HG03520 (cell line): ENCODE measurements around the gene KYNU.
A peak's percentile ranks its signal among the peaks of the same experiment; 100 is the strongest.
"Not testable (repeated sequence)": the region's sequence is repeated elsewhere in the genome, so short reads cannot be mapped to it uniquely, and the experiment has no call there.

Experiments used
- ATAC-seq: cut with Tn5 transposase; IDR thresholded peaks from one replicate; pipeline ENCODE4 v1.9.1; 2021; ENCODE audit warnings: mild to moderate bottlenecking, moderate library complexity; ENCODE audit not compliant: unreplicated experiment

KYNU gene

GRCh38 chr2:142870526-142870925, 6.9 kb upstream of the KYNU start:
- no peak for ATAC-seq

GRCh38 chr2:142871396-142871795, 6.1 kb upstream of the KYNU start:
- peak; percentile 31 for ATAC-seq

DNA sequence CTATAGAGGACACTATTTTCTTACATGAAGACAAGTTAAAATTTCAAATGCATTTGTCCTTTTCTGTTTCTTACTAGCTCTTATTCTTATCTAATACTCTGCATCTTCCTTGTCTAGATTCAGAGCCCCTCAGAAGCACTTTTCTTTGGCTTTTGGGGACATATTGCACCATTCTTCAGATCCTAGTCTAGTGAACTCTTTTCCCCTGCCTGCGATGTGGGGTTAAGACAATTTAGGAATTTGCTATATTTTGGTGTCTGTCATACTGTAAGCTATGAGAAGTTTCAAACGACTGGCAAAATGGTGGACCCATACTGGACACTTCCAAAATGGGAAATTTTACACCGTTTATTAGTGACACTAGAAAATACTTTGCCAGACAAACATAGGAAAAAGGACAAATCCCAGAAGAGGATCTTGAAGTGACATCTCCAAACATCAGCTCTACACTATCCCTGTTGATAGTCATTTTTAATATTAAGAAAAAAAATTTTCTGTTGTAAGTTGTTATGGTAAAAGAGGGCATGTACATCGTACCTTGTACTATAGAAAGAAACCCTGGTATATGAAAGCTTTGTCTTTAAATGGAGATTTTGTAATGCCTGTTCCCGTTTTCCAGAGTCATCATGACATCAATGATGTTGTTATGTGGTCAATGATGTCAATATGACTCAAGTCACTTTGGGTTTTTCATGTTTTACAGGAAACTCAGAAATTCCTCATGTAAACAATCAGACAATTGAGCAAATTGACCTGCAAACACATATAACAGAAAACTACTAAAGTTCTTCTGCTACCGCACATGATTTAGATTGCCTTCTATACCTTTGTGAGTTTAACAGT, 4.4 kb upstream of the KYNU start:
- no peak for ATAC-seq

DNA sequence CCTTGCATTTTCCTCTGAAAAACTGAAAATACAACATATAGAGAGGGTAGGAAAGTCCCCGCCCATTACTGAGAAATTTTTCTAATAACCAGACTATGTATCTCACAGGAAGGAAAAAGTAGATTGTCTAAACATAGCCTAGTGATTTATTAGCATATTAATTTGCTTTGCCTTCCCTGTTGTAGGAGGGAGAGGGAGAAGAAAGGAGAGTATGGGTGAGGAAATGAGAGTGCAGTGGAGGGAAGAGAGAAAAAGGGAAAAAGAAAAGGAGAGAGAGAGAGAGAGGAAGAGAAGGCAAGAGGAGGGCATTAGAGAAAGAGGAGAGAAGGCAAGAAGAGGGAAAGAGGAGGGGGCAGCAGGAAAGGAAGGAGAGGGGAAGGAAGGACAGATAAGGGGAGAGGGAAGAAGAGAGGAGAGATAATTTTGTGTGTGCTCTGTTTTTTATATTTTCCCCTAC, 3.6 kb upstream of the KYNU start:
- no peak for ATAC-seq

- no peak for ATAC-seq
These were observed 3.1 kb upstream of the KYNU start for GRCh38 chr2:142874293-142874814.

- no peak for ATAC-seq
These were observed 2.5 kb upstream of the KYNU start for GRCh38 chr2:142875010-142875409.

- ATAC-seq = no peak
These were observed 1.8 kb upstream of the KYNU start for GRCh38 chr2:142875652-142876051.

DNA sequence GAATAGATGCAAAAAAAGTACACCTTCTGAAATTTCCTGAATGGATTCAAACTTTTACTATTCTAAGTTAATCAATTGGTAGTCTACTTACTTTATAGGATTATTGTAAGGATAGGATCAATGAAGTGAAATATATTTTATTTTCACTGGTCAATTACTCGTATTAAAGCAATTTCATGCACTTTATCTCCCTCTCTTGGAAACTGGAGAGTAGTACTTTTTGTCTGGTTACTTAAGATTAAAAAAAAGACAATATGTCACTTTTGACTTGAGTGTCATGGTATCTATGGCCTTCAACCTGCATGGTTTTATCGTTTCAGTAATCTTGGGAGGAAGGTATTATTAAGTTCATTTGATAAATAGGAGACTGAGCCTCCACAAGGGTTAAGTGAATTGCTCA, 1.0 kb upstream of the KYNU start:
- no peak for ATAC-seq

- ATAC-seq = no peak
These were observed 691 bp downstream of the KYNU start for GRCh38 chr2:142878031-142878678.

GRCh38 chr2:142879151-142879550, 1.7 kb downstream of the KYNU start:
- ATAC-seq = no peak

DNA sequence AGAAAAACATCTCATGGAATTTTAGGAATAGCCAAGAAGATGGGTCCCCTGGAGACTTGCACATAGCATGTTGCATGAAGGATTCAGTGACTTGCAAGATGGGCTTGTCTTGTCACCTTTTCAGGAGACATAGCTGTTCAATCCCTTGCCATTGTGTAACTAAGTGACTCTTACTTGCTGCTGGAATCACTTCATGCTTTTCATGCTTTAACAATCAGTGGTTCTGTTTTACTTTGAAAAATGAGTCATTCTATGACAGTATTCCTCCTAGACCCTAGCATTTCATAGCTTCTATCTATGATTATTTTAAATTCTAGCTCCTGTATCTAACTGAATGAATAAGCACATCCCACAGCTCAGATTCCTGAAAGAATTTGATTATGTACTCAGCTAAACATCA, 2.8 kb downstream of the KYNU start:
- ATAC-seq = no peak

GRCh38 chr2:142881619-142882018, 4.2 kb downstream of the KYNU start:
- no peak for ATAC-seq

DNA sequence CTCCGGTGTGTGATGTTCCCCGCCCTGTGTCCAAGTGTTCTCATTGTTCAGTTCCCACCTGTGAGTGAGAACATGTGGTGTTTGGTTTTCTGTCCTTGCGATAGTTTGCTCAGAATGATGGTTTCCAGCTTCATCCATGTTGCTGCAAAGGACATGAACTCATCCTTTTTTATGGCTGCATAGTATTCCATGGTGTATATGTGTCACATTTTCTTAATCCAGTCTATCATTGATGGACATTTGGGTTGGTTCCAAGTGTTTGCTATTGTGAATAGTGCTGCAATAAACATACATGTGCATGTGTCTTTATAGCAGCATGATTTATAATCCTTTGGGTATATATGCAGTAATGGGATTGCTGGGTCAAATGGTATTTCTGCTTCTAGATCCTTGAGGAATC, 5.0 kb downstream of the KYNU start:
- not testable (repeated sequence) for ATAC-seq

GRCh38 chr2:142883526-142883925, 6.1 kb downstream of the KYNU start:
- ATAC-seq = no peak

- no peak for ATAC-seq
These were observed 8.1 kb downstream of the KYNU start for GRCh38 chr2:142885543-142885942.

DNA sequence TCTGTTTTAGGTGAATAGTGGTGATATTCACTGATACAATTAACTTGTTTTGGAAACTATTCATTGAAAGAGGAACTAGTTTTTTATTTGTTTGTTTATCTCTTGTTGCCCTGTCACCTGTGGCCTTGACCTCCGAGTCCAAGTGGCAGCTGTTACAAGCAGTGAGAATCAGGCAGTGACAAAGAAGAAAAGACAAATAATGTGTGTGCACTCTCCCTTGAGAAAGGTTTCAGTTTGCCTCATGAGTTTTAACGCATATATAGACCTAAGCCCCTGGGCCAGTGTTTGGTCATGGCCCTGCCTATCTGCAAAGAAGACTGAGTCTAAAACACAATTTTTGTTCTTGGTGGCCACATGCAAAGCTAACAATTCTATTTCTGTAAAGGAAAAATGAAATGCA, 15.3 kb downstream of the KYNU start:
- ATAC-seq = peak; percentile 98

DNA sequence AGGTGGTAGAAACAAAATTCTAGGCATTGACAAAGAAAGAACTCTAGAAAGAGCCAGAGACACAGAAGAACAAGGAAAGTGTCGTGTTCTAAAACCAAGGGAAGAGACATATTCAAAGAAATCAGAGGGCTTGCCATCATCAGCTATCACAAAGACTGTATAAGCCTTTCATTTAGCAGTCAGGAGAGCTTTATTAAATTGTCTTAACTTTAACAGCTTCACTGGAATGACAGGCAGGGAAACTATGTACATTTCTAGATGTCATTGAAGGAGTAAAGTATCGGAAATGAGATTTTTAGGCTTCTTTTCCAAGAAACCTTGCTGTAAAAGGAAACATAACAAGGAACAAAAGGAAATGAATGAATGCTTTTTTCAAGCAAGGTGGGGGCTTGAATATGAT, 15.8 kb downstream of the KYNU start:
- ATAC-seq = no peak

DNA sequence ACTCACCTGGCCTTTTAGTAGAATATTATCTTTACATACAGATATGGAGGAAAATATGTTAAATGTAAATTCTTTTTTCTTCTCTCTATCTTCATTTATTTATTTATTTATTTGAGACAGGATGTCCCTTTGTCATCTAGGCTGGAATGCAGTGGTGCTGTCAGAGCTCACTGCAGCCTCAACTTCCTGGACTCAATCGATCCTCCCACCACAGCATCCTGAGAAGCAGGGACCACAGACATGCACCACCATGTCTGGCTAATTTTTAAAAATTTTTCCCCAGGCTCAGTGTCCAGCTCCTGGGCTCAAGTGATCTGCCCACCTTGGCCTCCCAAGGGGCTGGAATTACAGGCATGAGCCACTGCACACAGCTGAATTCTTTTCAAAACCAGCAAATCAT, 20.3 kb downstream of the KYNU start:
- ATAC-seq = no peak

DNA sequence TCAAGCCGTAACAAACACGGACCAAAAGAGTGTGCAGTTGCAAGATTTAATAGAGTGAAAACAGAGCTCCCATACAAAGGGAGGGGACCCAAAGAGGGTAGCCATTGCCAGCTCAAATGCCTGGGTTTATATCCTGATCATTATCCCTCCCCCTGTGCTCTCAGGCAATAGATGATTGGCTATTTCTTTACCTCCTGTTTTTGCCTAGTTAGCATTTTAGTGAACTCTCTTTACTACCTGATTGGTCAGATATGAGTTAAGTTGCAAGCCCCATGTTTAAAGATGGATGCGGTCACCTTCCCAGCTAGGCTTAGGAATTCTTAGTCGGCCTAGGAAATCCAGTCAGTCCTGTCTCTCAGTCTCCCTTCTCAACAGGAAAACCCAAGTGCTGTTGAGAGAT, 22.9 kb downstream of the KYNU start:
- not testable (repeated sequence) for ATAC-seq

DNA sequence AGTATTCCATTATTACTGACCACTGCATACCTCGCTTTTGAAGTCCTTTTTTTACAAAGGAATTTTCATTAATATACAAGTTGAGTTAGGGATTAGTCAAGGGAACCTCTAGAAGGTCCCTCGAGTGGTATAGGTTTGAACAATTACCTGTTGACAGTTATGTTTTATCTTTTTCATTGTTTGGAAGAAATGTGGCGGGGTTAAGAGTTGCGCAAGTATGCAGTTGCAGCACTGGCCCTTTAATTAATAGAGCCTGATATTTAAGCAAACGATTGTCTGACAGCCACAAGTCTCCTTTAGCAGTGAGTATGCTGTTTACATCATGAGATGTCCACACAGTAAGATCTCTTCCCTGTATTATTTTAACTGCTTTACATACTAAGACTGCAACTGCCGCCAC, 24.3 kb downstream of the KYNU start:
- ATAC-seq = no peak

DNA sequence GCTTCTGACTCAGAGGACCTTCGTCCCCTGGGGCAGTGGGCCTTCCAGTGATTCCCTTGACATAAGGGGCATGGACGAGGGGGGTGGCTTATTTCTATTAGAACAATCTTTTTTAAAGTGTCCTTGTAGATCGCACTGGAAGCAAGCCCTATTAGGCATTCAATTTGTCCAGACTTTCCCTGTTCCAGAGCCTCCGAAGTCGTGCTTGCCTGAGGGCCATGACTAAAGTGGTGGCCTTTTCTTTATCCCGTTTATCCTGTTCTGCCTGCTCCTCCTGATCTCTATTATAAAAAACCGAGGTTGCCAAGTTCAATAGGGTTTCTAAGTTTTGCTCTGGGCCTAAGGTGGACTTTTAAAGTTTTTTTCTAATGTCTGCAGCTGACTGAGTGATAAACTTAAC, 26.3 kb downstream of the KYNU start:
- ATAC-seq = not testable (repeated sequence)

GRCh38 chr2:142907653-142908052, 30.2 kb downstream of the KYNU start:
- no peak for ATAC-seq
